Ovary (tissue), 9 donors: ENCODE data around the gene COL11A1. TPM values are rescaled to one million over a fixed set of nuclear protein-coding genes. Genes with fewer than 3 reads are reported as not detected.
"Not testable (repeated sequence)": the region's sequence is repeated elsewhere in the genome, so short reads cannot be mapped to it uniquely, and the experiment has no call there.

Experiments used
- DNase-seq, 5 donors: peaks; one replicate each; pipeline ENCODE4 v3.0.0-alpha.2; 2019 to 2020
- H3K27ac ChIP-seq, 2 donors: fragments of 200-600 bp; one replicate each; pipeline versions ENCODE4 v1.5.1 to v1.8.0; 2019 to 2022
- H3K27me3 ChIP-seq: fragments of 200-600 bp; one replicate; pipeline ENCODE4 v1.8.0; 2022
- H3K36me3 ChIP-seq: fragments of 200-600 bp; sonication (generic); one replicate; pipeline ENCODE4 v1.5.1; 2019
- H3K4me1 ChIP-seq: one replicate; pipeline ENCODE4 v1.8.1; 2013; ENCODE audit warnings: mild to moderate bottlenecking, moderate library complexity; ENCODE audit not compliant: insufficient read depth
- H3K4me3 ChIP-seq: fragments of 200-600 bp; sonication (generic); one replicate; pipeline ENCODE4 v1.5.1; 2017
- H3K9me3 ChIP-seq, 2 donors: fragments of 200-600 bp in 1 of 2; sonication (generic) in 1 of 2; one replicate each; pipeline versions ENCODE4 v1.5.1 to v1.8.1; 2013 to 2019; ENCODE audit warnings: mild to moderate bottlenecking in 1 of 2, moderate library complexity in 1 of 2
- CTCF ChIP-seq, 3 donors: fragments of 450-650 bp in 2 of 3; fragments of 200-600 bp in 1 of 3; IDR thresholded peaks; one replicate each; pipeline versions ENCODE4 v1.5.1 to v1.8.0; 2016 to 2022; ENCODE audit warnings: antibody characterized with exemption in 3 of 3, mild to moderate bottlenecking in 1 of 3
- EP300 ChIP-seq: sonication (generic); formaldehyde crosslinking; IDR thresholded peaks from one replicate; pipeline ENCODE4 v1.6.1; 2017; ENCODE audit warnings: antibody characterized with exemption
- POLR2A ChIP-seq: fragments of 450-650 bp; IDR thresholded peaks from one replicate; pipeline ENCODE4 v1.6.1; 2017; ENCODE audit warnings: antibody characterized with exemption, mild to moderate bottlenecking, moderate library complexity
- WGBS, 3 donors: extraction: QIAGEN DNeasy Blood & Tissue Kit in 1 of 3; methylation state at CpG; one replicate each; pipeline versions ENCODE4 v1.1.5 to v1.1.7; 2013 to 2017; 5-methylcytosine and 5-hydroxymethylcytosine counted together
- intact Hi-C, 4 donors: fragments of 100-400 bp; cut with DNase I; formaldehyde crosslinking; loops; one replicate each; pipeline versions ENCODE4 v1.11.0 to v1.15.1; 2022 to 2023
- polyA plus RNA-seq, 2 donors: library from polyadenylated mRNA; stranded (reverse); fragments of 200-250 nt in 1 of 2; fragments of 350-450 nt in 1 of 2; fragmentation: Illumina TruSeq in 1 of 2; extraction: RNeasy Lipid Tissue Mini Kit (QIAGEN cat#74804) in 1 of 2; gene quantifications; one replicate each; pipeline ENCODE4 v1.2.3, GENCODE V29; 2013 to 2014
- total RNA-seq, 7 donors: library from RNA; depleted of rRNA in 2 of 7; stranded (reverse); fragments of >200 nt in 2 of 7; fragmentation: NEBNext Ultra II Directional in 3 of 7; extraction: Animal tissue kit (Norgen Biotek cat#: 25700) in 3 of 7; gene quantifications; one replicate each; pipeline versions ENCODE4 v1.1.0 to v1.2.4, GENCODE V29; 2016 to 2023
- donor health status: DM: no; HTN: no; CAD: no; lungs with moderate emphysema.
- donor health status: DM: no; HTN: no; CAD: no.
- donor health status: Bipolar disorder and iron deficiency.
- donor health status: DM: yes; HTN: yes; CAD: no.
- donor health status: DM: no; HTN: no; CAD: no.
- donor health status: DM: yes; HTN: yes; CAD: no.

Gene COL11A1
- total and polyA plus RNA-seq, 9 donors: 0.28 to 18.0 (median 1.4) TPM

GRCh38 chr1:102833151-102833550 is 275.2 kb downstream of the COL11A1 start:
- intact Hi-C loops: no loop called here
- DNase-seq: no peak
- no peaks in the 10 kb centered on the region for H3K9me3 ChIP-seq
- TF ChIP-seq POLR2A (no peak), CTCF (IDR thresholded peaks at IDR 0.05) (no peak), EP300 (no peak)
- H3K27me3 ChIP-seq: no peaks in the 10 kb centered on the region
- H3K4me3 ChIP-seq: no peak overlapping the region
- H3K4me1 ChIP-seq: no peaks in the 10 kb centered on the region
- WGBS, 3 donors: 51 to 67% (median 61%) methylated on average over 2 of the region's 2 CpGs
- H3K27ac ChIP-seq: no peak overlapping the region
- no peaks in the 10 kb centered on the region for H3K36me3 ChIP-seq

DNA sequence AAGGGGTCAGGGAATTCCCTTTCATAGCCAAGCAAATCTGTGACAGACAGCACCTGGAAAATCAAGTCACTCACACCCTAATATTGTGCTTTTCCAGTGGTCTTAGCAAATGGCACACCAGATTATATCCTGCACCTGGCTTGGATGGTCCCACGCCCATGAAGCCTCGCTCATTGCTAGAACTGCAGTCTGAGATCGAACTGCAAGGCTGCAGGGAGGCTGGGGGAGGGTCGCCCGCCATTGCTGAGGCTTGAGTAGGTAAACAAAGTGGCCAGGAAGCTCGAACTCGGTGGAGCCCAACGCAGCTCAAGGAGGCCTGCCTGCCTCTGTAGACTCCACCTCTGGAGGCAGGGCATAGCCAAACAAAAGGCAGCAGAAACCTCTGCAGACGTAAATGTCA is 281.6 kb downstream of the COL11A1 start:
- 78 to 85% (median 85%) methylated on average over 9 of the region's 9 CpGs for WGBS, 3 donors

More for the DNA sequence above, 281.6 kb downstream of the COL11A1 start:
- H3K27ac ChIP-seq, H3K4me1 ChIP-seq, intact Hi-C loops, H3K27me3 ChIP-seq, DNase-seq, H3K4me3 ChIP-seq, H3K36me3 ChIP-seq, H3K9me3 ChIP-seq: not testable (repeated sequence)
